ENCODE data around the gene USP7. TPM values are rescaled to one million over a fixed set of nuclear protein-coding genes. Genes with fewer than 3 reads are reported as not detected.

The USP7 gene
- total RNA-seq, 1 experiment from 2014 or later, result 20.3 TPM

Other genes starting within 250 kb of the USP7 start
- 9.0 and 14.3 TPM in 2 replicates for gene TMEM186, start 166.3 kb downstream of the USP7 start, total RNA-seq (2014; rRNA removed; shearing (Covaris generic))
- 28.4 and 36.3 TPM in 2 replicates for gene PMM2, start 166.1 kb downstream of the USP7 start, total RNA-seq (2014; rRNA removed; shearing (Covaris generic))
- 114 and 150 TPM in 2 replicates for gene CARHSP1, start 94.9 kb downstream of the USP7 start, total RNA-seq (2014; rRNA removed; shearing (Covaris generic))
- gene LITAFD, start 81.6 kb downstream of the USP7 start, total RNA-seq (2014; rRNA removed; shearing (Covaris generic)), result not detected in 2 replicates
- gene HAPSTR1, start 127.7 kb upstream of the USP7 start, total RNA-seq (2014; rRNA removed; shearing (Covaris generic)), result 36.7 and 56.3 TPM in 2 replicates